Stimulated activated CD4-positive, alpha-beta T cell treated with anti-CD3 and anti-CD28 coated beads, Interleukin-12 subunit alpha, Interleukin-12 subunit beta, amount 100 ng/mL, for 24 hours (primary cell): ENCODE measurements around the gene PCDH15.
"Not testable (repeated sequence)": the region's sequence is repeated elsewhere in the genome, so short reads cannot be mapped to it uniquely, and the experiment has no call there.

ENCODE experiments used
- DNase-seq, 2 experiments: peaks; one replicate each; pipeline ENCODE4 v3.0.0-alpha.2; 2020; ENCODE audit warnings: low read depth in 2 of 2

PCDH15 gene

DNA sequence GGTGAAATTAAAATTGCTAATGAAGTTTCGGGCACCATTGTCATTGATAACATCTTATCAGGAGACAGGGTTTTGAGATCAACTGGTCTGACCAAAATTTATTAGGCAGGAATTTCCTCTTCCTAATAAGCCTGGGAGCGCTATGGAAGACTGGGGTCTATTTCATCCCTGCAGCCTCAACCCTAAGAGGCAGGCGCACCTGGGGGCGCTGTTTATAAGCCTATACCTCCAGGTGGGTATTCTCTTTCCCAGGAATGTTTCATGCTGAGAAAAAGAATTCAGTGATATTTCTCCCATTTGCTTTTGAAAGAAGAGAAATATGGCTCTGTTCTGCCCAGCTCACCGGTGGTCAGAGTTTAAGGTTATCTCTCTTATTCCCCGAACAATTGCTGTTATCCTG is 406.4 kb downstream of the PCDH15 start:
- DNase-seq: not testable (repeated sequence)

GRCh38 chr10:54372179-54372578 is 428.9 kb downstream of the PCDH15 start:
- DNase-seq: no peak

DNA sequence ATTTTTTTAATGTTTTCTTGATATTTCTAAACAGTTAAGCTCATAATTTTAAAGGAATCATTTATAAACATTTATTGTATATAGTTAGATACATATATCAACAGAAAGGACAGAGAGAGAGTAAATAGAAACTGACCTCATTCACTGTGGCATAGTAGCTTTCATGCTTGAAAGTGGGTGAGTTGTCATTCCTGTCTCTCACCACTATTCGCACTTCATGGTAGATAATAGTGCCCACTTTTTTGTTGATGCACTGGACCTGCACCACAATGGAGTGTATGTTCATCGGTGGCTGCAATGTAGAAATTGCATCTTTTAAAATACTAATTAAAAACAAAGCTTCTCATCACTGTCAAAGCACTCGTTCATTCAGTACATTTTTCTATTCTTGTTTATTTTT is 432.0 kb downstream of the PCDH15 start:
- DNase-seq: no peak

GRCh38 chr10:54363390-54363789 is 437.6 kb downstream of the PCDH15 start:
- DNase-seq: no peak

DNA sequence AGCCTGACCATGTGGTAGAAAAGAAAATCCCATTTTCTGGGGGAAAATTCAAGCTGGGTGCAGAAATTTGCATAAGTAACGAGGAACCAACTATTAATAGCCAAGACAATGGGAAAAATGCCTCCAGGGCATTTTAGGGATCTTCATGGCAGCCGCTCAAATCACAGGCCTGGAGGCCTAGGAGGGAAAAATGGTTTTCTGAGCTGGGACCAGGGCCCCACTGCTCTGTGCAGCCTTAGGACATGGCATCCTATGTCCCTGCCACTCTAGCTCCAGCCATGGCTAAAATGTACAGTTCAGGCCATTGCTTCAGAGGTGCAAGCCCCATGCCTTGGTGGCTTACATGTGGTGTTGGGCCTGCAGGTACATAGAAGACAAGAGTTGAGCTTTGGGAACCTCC is 459.0 kb downstream of the PCDH15 start:
- no peak for DNase-seq

DNA sequence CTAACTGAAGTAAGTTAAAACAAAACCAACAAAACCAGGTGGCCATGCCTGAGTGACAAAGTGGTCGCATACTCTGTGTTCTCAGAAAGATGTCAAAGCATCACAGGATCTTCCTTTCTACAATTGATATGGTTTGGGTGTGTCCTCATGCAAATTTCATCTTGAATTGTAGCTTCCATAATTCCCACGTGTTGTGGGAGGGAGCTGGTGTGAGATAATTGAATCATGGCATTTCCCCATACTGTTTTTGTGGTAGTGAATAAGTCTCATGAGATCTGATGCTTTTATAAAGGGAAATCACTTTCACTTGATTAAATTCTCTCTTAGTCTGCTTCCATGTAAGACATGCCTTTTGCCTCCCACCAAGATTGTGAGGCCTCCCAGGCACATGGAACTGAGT is 465.7 kb downstream of the PCDH15 start:
- DNase-seq: no peak

DNA sequence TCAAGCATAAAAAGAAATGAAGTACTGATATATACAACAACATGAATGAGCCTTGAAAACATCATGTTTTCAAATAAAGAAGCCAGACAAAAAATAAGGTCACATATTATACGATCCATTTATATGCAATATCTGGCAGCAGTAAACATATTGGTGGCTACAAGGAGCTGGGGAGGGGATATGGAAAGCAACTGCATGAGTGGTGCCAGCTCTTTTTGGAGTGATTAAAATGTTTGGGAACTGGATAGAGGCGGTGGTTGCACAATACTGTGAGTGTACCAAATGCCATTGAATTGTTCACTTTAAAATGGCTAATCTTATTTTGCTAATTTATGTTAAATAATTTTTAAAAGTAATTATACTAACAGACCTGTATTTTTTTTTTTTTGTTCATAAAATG is 481.7 kb downstream of the PCDH15 start:
- no peak for DNase-seq

DNA sequence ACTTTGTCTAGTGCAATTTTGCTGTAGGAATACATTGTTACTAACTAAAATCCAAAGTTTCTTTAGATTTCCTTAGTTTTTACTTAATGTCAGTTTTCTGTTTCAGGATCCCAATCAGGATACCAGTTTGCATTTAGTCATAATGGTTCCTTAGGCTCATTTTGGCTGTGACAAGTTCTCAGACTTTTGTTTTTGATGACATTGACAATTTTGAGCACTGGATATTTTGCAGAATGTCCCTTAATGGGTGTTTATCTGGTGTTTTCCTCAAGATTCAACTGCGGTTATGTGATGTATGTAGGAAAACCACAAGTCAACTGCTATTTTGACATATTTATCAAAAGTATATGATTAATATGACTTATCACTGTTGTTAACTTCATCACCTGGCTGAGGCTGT is 482.6 kb downstream of the PCDH15 start:
- DNase-seq: no peak

GRCh38 chr10:54314430-54314829 is 486.6 kb downstream of the PCDH15 start:
- no peak for DNase-seq

DNA sequence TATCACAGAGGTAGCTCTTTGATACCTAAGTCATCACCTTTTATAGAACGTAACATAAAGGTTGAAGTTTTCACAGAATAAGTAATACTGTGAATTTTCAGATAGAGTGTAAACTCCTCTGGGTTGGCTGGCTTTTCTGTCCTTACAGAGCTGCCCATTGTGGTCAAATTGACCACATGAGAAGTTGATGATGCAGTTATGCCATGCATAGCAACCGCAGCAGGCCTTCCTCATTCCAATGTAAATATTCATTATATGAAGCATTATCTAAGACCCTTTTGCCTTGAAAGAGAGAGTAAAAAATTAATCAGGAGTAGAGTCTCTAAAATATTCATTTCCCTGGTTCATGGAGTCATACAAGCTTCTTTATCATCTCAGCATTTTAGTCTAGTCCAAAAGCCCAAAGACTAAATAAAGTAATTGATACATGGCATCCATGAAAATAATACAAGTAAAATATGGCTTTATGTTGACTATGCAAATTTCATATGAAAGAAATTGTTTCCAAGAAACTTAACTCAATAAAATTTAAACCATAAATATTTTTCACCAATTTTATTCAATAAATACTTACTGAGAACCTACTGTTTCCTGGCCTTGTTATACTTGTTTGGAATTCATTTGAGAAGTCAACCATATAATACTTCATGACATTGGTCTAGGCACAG is 516.4 kb downstream of the PCDH15 start:
- no peak for DNase-seq

DNA sequence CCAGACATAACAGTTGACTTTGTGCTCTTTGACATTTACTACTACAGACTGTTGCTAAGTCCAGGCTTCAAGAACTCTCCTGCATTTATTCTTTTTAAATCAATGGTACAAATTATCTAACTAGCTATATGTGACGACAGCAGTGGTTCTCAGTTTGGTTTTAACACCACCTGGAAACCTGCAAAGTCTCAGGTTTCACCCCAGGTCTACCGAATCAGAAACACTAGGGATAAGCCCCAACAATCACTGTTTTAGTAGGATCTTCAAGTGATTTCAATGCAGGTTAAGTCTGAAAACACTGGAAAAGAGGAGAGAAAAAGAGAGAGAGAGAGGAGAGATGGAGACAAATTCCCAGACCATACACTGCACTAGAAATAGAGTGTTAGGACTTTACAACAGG is 519.0 kb downstream of the PCDH15 start:
- DNase-seq: no peak

GRCh38 chr10:54266395-54266794 is 534.6 kb downstream of the PCDH15 start:
- no peak for DNase-seq

DNA sequence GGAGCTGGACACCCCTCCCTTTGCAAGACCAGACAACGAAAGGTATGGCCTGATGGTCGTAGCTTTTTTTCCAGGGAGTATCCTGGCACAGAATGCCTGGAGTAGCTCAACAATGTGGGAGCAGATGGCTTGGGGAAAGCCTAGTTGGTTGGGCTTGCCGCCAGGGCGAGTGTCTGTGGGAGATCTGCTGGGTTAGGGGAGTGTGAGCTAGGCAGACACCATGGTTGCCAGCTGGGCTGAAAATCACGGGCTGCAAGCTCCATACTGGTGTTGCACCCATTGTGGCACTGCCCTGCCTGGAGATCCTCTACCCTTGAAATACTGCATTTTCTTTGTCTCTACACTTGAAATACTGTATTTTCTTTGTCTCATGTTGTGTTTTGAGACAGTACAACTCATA is 538.3 kb downstream of the PCDH15 start:
- no peak for DNase-seq

- no peak for DNase-seq
Observed at GRCh38 chr10:54259104-54259503, 541.9 kb downstream of the PCDH15 start.

DNA sequence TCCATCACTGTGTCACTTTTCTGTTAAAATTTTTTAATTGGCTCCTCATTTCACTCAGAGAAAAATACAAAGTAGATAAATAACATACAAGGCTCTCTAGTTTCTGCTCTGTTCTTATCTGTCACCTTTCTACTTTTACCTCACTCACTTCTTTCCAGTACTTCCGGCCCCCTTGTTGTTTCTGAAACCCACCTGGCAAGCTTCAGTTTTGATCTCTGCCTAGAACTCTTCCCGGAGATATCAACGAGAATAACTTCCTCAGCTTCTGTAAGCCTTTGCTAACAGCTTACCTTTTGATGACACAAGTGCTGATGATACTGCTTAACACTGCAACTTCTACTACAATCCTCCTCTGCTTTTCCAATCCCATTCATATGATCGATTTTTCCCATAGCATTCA is 566.2 kb downstream of the PCDH15 start:
- DNase-seq: no peak

DNA sequence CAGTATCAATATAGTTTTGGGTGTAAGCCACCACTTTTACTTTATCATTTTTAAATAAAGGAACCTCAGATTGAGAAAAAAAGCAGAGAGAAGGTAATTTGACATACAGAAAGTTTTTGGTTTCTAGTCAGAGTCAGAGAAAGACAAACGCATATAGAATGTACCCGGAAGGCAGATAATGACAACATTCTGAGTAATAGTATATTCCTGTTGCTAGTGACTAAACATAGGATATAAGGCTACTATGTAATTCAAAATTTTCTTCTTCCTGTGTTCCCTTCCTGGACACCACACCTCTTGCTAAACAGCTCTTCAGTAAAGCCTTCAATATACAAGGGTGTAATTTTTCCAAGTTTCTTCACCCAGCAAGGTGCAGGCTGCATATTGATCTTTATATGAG is 597.6 kb downstream of the PCDH15 start:
- DNase-seq: no peak

- DNase-seq: no peak
Observed at GRCh38 chr10:54198051-54198450, 603.0 kb downstream of the PCDH15 start.

DNA sequence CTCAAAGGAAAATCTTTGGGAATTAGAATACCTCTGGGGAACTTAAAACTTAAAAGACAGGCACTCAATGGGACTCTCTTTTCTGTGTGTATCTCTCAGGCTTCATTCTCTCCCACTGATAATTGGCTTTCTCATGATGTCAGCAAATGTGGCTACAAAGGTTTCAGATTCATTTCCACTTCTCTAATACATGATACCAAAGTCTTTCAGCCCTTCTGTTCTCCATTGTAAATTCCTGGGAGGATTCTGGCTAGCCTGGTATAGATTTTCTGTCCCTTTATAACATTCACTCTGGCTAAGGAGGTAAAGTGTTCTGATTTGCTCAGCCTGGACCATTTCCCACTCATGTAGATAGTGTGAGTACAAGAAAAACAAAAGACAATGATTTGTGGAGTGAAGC is 606.2 kb downstream of the PCDH15 start:
- DNase-seq: no peak

GRCh38 chr10:54159924-54160323 is 641.1 kb downstream of the PCDH15 start:
- DNase-seq: no peak

- DNase-seq: no peak
Observed at GRCh38 chr10:54148508-54148907, 652.5 kb downstream of the PCDH15 start.

- DNase-seq: no peak
Observed at GRCh38 chr10:54139819-54140428, 661.1 kb downstream of the PCDH15 start.

DNA sequence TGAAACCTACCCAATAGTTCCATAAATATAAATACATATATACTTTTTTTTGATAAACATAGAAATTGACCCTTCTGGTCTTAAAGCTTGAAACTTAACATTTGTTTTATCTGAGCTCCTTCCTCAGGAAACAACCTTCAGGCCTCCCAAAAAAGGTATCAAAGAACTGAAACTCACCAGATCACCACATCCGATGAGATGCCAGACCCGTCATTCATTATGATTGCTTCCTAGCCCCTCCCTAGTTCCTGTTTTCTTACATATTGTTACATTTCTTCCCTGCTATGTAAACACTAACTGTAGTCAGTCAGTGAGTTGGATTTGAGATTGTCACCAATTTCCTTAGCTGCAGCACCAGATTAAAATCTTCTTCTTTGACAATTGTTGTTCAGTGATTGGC is 663.6 kb downstream of the PCDH15 start:
- no peak for DNase-seq

- no peak for DNase-seq
Observed at GRCh38 chr10:54133203-54133602, 667.8 kb downstream of the PCDH15 start.

- DNase-seq: no peak
Observed at GRCh38 chr10:54131833-54132232, 669.2 kb downstream of the PCDH15 start.
